GM12878 (cell line): ENCODE results near the gene ZNF423. TPM values are rescaled to one million over a fixed set of nuclear protein-coding genes. Genes with fewer than 3 reads are reported as not detected.

Source experiments
- ATAC-seq: fragments of 200-7000 bp; cut with Tn5 transposase; 3 replicates; pipeline ENCODE4 v1.9.1; 2020; ENCODE audit warnings: mild to moderate bottlenecking, moderate library complexity
- BruUV-seq: library from RNA; stranded (reverse); fragments of 400-500 nt; replicated peaks from 2 replicates; lab custom pipeline; 2021; lab: Mats Ljungman, UMichigan
- CTCF ChIA-PET: fragments of 300-600 bp; sonication (Branson Sonifier 250); formaldehyde crosslinking; extraction: SDS; loops from one replicate; lab custom pipeline; 2021; ENCODE audit warnings: inconsistent platforms; lab: Yijun Ruan, JAX
- POLR2A ChIA-PET: fragments of 350-600 bp; formaldehyde crosslinking; extraction: SDS; loops from one replicate; lab custom pipeline; 2021; ENCODE audit warnings: inconsistent platforms; lab: Charles Lee
- RAD21 ChIA-PET: fragments of 300-600 bp; sonication (Branson Sonifier 250); formaldehyde crosslinking; loops from one replicate; lab custom pipeline; 2023; ENCODE audit warnings: antibody characterized with exemption; ENCODE audit not compliant: unreplicated experiment; lab: Charles Lee
- SMC1A ChIA-PET: fragments of 300-600 bp; sonication (Branson Sonifier 250); formaldehyde crosslinking; loops from one replicate; lab custom pipeline; 2023; ENCODE audit not compliant: unreplicated experiment, uncharacterized antibody; lab: Charles Lee
- DNase-seq: peaks from one replicate; pipeline ENCODE4 v3.0.0-alpha.2; 2011; ENCODE audit warnings: low read depth, low spot score
- FAIRE-seq: peaks from 3 replicates; lab custom pipeline; 2011; peaks lifted over from hg19 to GRCh38; lab: Jason Lieb, UNC
- H2AFZ ChIP-seq: 2 replicates; pipeline ENCODE4 v1.6.0; 2011; ENCODE audit warnings: low read depth, low read length, control low read depth; ENCODE audit not compliant: control insufficient read depth
- H3K27ac ChIP-seq: 2 replicates; pipeline ENCODE4 v1.5.1; 2011; ENCODE audit warnings: control low read depth; ENCODE audit not compliant: control insufficient read depth, insufficient read depth
- H3K27me3 ChIP-seq, 2 experiments: replicated peaks in 1 of 2; 2 replicates each; pipeline versions ENCODE4 v1.6.0 to v1.6.1; 2011; ENCODE audit warnings: low read length in 1 of 2; ENCODE audit not compliant: control insufficient read depth in 2 of 2, insufficient read depth in 2 of 2
- H3K36me3 ChIP-seq, 2 experiments: 2 replicates each; pipeline ENCODE4 v1.5.1; 2011; ENCODE audit warnings: low read length in 1 of 2; ENCODE audit not compliant: control insufficient read depth in 2 of 2, insufficient read depth in 2 of 2
- H3K4me1 ChIP-seq: 2 replicates; pipeline ENCODE4 v1.6.1; 2011; ENCODE audit warnings: mild to moderate bottlenecking, low read length, moderate library complexity, mixed read lengths; ENCODE audit not compliant: control insufficient read depth, insufficient read depth
- H3K4me2 ChIP-seq: 2 replicates; pipeline ENCODE4 v1.6.0; 2011; ENCODE audit warnings: control low read depth; ENCODE audit not compliant: control insufficient read depth, insufficient read depth
- H3K4me3 ChIP-seq: fragments of 200-600 bp; sonication (generic); 2 replicates; pipeline ENCODE4 v1.5.1; 2016
- H3K79me2 ChIP-seq: 2 replicates; pipeline ENCODE4 v1.6.0; 2011; ENCODE audit warnings: low read length; ENCODE audit not compliant: control insufficient read depth, insufficient read depth
- H3K9ac ChIP-seq: 2 replicates; pipeline ENCODE4 v1.8.0; 2011; ENCODE audit warnings: low read length, control low read depth, mixed read lengths; ENCODE audit not compliant: control insufficient read depth, insufficient read depth
- H3K9me3 ChIP-seq: replicated peaks from 3 replicates; pipeline ENCODE4 v1.5.1; 2011; ENCODE audit warnings: mild to moderate bottlenecking, low read length; ENCODE audit not compliant: control insufficient read depth, insufficient read depth
- H4K20me1 ChIP-seq: 2 replicates; pipeline ENCODE4 v1.6.0; 2011; ENCODE audit not compliant: control insufficient read depth, insufficient read depth
- DPF2 ChIP-seq: fragments of 450-650 bp; IDR thresholded peaks from 2 replicates; pipeline ENCODE4 v1.6.1; 2017; ENCODE audit warnings: mild to moderate bottlenecking
- ESRRA ChIP-seq: IDR thresholded peaks from 2 replicates; pipeline ENCODE4 v1.6.1; 2012; ENCODE audit warnings: mild to moderate bottlenecking, low read length, improper control_type of control experiment
- MTA3 ChIP-seq: IDR thresholded peaks from 2 replicates; pipeline ENCODE4 v1.6.1; 2012; ENCODE audit warnings: low read length, inconsistent platforms, borderline replicate concordance
- MYC ChIP-seq: IDR thresholded peaks from 2 replicates; pipeline ENCODE4 v1.6.1; 2011; ENCODE audit warnings: mild to moderate bottlenecking, low read length, moderate library complexity, inconsistent platforms; ENCODE audit not compliant: insufficient read depth, insufficient replicate concordance, insufficient read length, severe bottlenecking
- RFX5 ChIP-seq: IDR thresholded peaks from 2 replicates; pipeline ENCODE4 v1.6.1; 2011; ENCODE audit warnings: low read depth, low read length, improper control_type of control experiment
- SIN3A ChIP-seq: IDR thresholded peaks from 2 replicates; pipeline ENCODE4 v1.6.1; 2012; ENCODE audit warnings: low read depth, low read length, improper control_type of control experiment
- SMAD5 ChIP-seq: IDR thresholded peaks from 2 replicates; pipeline ENCODE4 v1.6.1; 2016; ENCODE audit warnings: antibody characterized with exemption, low read depth
- SUPT20H ChIP-seq: IDR thresholded peaks from 2 replicates; pipeline ENCODE4 v1.6.1; 2011; ENCODE audit warnings: low read depth, mild to moderate bottlenecking, low read length, moderate library complexity, borderline replicate concordance; ENCODE audit not compliant: control insufficient read depth
- ZZZ3 ChIP-seq: IDR thresholded peaks from 2 replicates; pipeline ENCODE4 v1.6.1; 2011; ENCODE audit warnings: low read depth; ENCODE audit not compliant: control insufficient read depth, insufficient read length
- WGBS: methylation state at CpG from one replicate; pipeline ENCODE4 v1.1.6; 2016; ENCODE audit warnings: low lambda C conversion rate; ENCODE audit not compliant: insufficient replicate concordance, insufficient coverage; ENCODE audit errors: missing lambda C conversion rate; 5-methylcytosine and 5-hydroxymethylcytosine counted together
- in situ Hi-C: fragments of 300-500 bp; cut with MboI; formaldehyde crosslinking; loops from 9 replicates; pipeline ENCODE4 v1.14.3; 2018; ENCODE audit warnings: mixed read lengths
- intact Hi-C: fragments of 100-400 bp; cut with micrococcal nuclease; formaldehyde crosslinking; loops from one replicate; pipeline ENCODE4 v1.14.2; 2022; ENCODE audit not compliant: unreplicated experiment
- polyA plus RNA-seq, 11 experiments: library from polyadenylated mRNA; depleted of rRNA in 4 of 11; unstranded in 6 of 11; stranded (reverse) in 5 of 11; fragments of >200 nt; fragmentation: Nextera tagmentation in 4 of 11; fragmentation: Illumina TruSeq in 1 of 11; extraction: Ambion mirVana in 4 of 11; extraction: Trizol in 1 of 11; gene quantifications; 1 replicate in 1 of 11; 2 replicates in 10 of 11; pipeline versions ENCODE4 v1.2.1 to v1.2.3, GENCODE V29; 2011 to 2016; ENCODE audit warnings: inconsistent platforms in 2 of 11, missing spikeins in 2 of 11, low read depth in 1 of 11
- total RNA-seq, 4 experiments: library from RNA; depleted of rRNA in 3 of 4; stranded (reverse); fragments of >200 nt in 3 of 4; fragmentation: Illumina TruSeq in 1 of 4; extraction: Trizol in 1 of 4; gene quantifications; 2 replicates each; pipeline versions ENCODE4 v1.2.1 to v1.2.3, GENCODE V29; 2013 to 2021

The ZNF423 gene
- total and polyA plus RNA-seq, 10 of the 15 experiments (the other 5 are each of a cell fraction or from before 2014, with no cell fraction given), result 0.03 to 0.64 (median 0.10) TPM

DNA sequence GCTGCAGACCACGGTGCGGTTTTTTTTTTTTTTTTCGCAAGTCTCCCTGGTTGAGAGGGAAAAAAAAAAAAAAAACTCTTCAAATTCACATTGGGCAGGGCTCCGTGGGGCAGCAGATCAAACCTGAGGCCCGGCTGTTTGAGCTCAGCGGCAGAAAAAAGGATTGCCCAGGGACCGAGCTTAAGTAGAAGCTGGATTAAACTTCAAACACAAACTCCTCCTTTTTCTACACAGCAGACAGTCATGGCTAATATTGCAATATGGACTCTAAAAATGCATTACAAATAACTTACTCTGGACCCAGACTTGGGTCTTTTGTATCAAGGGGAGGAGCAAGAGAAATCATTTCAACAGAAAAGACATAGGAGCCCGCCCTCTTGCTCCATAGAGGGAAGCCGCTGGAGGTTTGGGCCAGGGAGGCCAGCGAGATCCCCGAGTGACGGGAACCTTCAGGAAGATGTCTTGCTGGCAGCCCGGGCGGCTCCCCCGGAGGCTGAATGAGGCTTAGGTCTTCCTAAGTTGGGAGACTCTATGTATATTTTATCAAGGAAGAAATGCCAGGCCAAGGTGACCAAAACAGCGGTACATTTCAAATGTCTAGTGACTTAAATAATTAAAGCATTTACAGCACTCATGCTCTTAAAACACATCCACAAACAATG, 167.7 kb downstream of the ZNF423 start (continued):
- TF ChIP-seq SUPT20H, result no peak
- no peak for TF ChIP-seq MTA3
- TF ChIP-seq MYC, result no peak
- no peak for TF ChIP-seq ESRRA
- no peak for TF ChIP-seq DPF2
- TF ChIP-seq SMAD5, result no peak
- TF ChIP-seq RFX5, result no peak
- no peak for TF ChIP-seq ZZZ3

DNA sequence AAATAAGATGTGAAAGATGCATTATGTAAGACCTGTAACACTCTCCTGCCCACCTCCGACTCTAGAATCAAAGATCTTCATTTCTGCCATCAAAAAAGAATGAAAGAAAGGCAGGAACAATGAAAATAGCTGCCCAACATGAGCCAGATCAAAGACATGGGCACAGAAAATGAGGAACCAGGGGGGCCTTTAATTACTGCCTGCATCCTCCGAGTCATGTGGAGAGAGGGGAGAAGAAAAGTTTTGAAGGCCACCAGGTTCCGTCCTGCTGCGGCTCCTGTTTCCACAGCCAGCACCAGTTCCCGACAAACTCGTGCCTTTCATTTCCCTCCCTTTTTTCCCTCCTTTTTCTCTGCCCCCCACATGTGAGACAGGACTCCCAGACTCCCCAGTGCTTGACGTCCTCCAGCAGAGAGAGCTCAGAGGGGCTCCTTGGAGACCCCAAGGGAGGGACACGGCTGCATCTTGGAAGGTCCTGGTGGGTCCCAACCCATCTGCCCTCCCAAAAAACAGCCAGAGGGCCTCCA, 168.4 kb downstream of the ZNF423 start:
- no peaks in the 10 kb centered on the region for H3K9me3 ChIP-seq
- ATAC-seq (no peak), DNase-seq (no peak), FAIRE-seq (no peak)
- ChIA-PET POLR2A (no interaction called here), RAD21 (no interaction called here), SMC1A (no interaction called here)
- peaks cover 2 to 5% of the 10 kb centered on the region in 2 experiments for H3K27me3 ChIP-seq
- WGBS, result 13% methylated on average over 8 of the region's 8 CpGs
- no peak overlapping the region for H3K4me3 ChIP-seq
- H3K36me3 ChIP-seq, result no peaks in the 10 kb centered on the region
- BruUV-seq, result no TSS peak
- no peak overlapping the region for H3K9ac ChIP-seq
- H4K20me1 ChIP-seq, result no peaks in the 10 kb centered on the region
- no peaks in the 10 kb centered on the region for H3K4me1 ChIP-seq
- no peaks in the 10 kb centered on the region for H3K79me2 ChIP-seq
- in situ Hi-C loops, result no loop called here
- H2AFZ ChIP-seq, result no peak overlapping the region
- TF ChIP-seq SMAD5 (no peak), SIN3A (no peak)
- TF ChIP-seq, all 136 proteins: peak for 0
- intact Hi-C loops, result no loop called here
- Histone ChIP-seq H3K27ac (no peak overlapping the region), H3K4me2 (no peak overlapping the region)
- CTCF ChIA-PET, result no interaction called here
